ENCODE measurements around the gene ADCY10. TPM values are rescaled to one million over a fixed set of nuclear protein-coding genes. Genes with fewer than 3 reads are reported as not detected.

Gene ADCY10
- total and polyA plus RNA-seq, 2 of the 4 experiments (the other 2 are of a cell fraction), result under 0.01 to 0.03 TPM

DNA sequence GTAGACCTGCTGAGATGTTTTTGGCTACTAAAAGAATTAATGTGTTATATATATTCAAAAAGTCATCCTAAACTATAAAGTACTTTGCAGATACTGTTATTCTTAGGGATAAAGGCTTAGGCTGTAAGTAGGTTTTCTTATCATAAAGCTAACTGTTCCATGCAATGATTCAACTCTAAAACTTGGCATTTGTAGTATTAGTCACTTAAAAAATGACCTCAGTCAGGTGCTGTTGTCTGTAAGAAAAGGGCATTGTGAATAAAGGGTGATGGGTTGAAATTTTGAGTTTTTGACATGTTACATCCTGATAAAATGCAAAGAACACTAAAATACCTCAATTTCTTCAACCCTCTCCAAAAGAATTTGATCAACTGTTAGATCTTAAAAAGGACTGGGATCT is 32.9 kb downstream of the ADCY10 start:
- in situ Hi-C loops (cut with MboI; ENCODE audit: low sequenced_read_pairs) (no loop called here), intact Hi-C loops (cut with micrococcal nuclease) (no loop called here), dilution Hi-C loops (cut with HindIII; ENCODE audit: low sequenced_read_pairs, unreplicated experiment) (no loop called here)
- Histone ChIP-seq H3K9me3 (ENCODE audit: control insufficient read depth, insufficient read depth, low read length) (no peaks in the 10 kb centered on the region), H3K36me3 (ENCODE audit: control insufficient read depth, insufficient read depth, low read length) (no peaks in the 10 kb centered on the region), H2AK9ac (replicated peaks; ENCODE audit: low read depth, low read length, poor library complexity) (no peak overlapping the region), H4K8ac (ENCODE audit: low read depth in 2 of 2, low read length in 2 of 2) (no peak overlapping the region), H3K4me1 (ENCODE audit: control insufficient read depth, insufficient read depth, low read length) (peaks cover 10% of the 10 kb centered on the region), H3K79me1 (ENCODE audit: low read depth in 1 of 2, low read length in 2 of 2) (no peaks in the 10 kb centered on the region), H3K27ac (ENCODE audit: insufficient read depth, low read length) (no peak overlapping the region), H3K4ac (ENCODE audit: low read depth, low read length) (no peak overlapping the region), H2BK20ac (ENCODE audit: low read depth, low read length) (no peak overlapping the region; the same call in 1 of the 2 replicates), H2BK5ac (ENCODE audit: low read depth, low read length, poor library complexity, severe bottlenecking) (no peak overlapping the region), H2BK15ac (ENCODE audit: low read depth, low read length) (no peak overlapping the region), H4K91ac (ENCODE audit: insufficient read depth, low read depth, low read length) (no peak overlapping the region), H3K23ac (ENCODE audit: low read depth, low read length) (no peak overlapping the region), H3K4me2 (ENCODE audit: low read depth, low read length) (no peak overlapping the region), H2AFZ (replicated peaks; ENCODE audit: low read length, poor library complexity) (no peak overlapping the region), H4K5ac (ENCODE audit: low read depth, low read length) (no peak overlapping the region), H3K18ac (ENCODE audit: low read depth, low read length) (no peak overlapping the region), H3K4me3 (ENCODE audit: insufficient read depth, low read depth, low read length) (no peak overlapping the region), H4K20me1 (ENCODE audit: insufficient read depth, low read length) (no peaks in the 10 kb centered on the region), H3K27me3 (ENCODE audit: control insufficient read depth, insufficient read depth, low read length) (no peaks in the 10 kb centered on the region), H3K56ac (ENCODE audit: extremely low read depth, insufficient read depth, low read length) (no peak overlapping the region), H3K9me1 (ENCODE audit: insufficient read depth, low read length) (peaks cover 3% of the 10 kb centered on the region), H2AK5ac (ENCODE audit: low read depth, low read length) (no peak overlapping the region), H2BK120ac (ENCODE audit: low read depth, low read length) (no peak overlapping the region), H3K9ac (ENCODE audit: low read depth, low read length) (no peak overlapping the region), H3K14ac (replicated peaks; ENCODE audit: low read depth, low read length) (0 out of 2 replicates have a peak overlapping the region, but pooled peaks have one; percentile 12)
- TF ChIP-seq NFE2L2 (IDR thresholded peaks at IDR 0.05; ENCODE audit: low read depth, low read length) (no peak), BHLHE40 (IDR thresholded peaks at IDR 0.05; ENCODE audit: low read depth, low read length) (peak; percentile 73), FOS (IDR thresholded peaks at IDR 0.05; ENCODE audit: low read depth, low read length) (no peak)
- TF ChIP-seq, protein P1, sequence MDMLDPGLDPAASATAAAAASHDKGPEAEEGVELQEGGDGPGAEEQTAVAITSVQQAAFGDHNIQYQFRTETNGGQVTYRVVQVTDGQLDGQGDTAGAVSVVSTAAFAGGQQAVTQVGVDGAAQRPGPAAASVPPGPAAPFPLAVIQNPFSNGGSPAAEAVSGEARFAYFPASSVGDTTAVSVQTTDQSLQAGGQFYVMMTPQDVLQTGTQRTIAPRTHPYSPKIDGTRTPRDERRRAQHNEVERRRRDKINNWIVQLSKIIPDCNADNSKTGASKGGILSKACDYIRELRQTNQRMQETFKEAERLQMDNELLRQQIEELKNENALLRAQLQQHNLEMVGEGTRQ (IDR thresholded peaks at IDR 0.05; ENCODE audit: low read depth, low read length), result no peak
- CTCF ChIA-PET, result interaction anchor here (1.4 kb wide), 1 partner anchor 19 kb away, joined by 3 read pairs; no protein-coding TSS in a partner anchor
- peak; percentile 47 for ATAC-seq (ENCODE audit: low read depth)
- peak; percentile 69 for DNase-seq
- POLR2A ChIA-PET (ENCODE audit: unreplicated experiment), result no interaction called here
- BruUV-seq (replicated peaks), result no TSS peak

Measured in IMR-90 (cell line).